Keratinocyte (primary cell): ENCODE measurements around the gene INHBE. TPM values are rescaled to one million over a fixed set of nuclear protein-coding genes. Genes with fewer than 3 reads are reported as not detected.

ENCODE experiments used
- DNase-seq: peaks from one replicate; pipeline ENCODE4 v3.0.0-alpha.2; 2011; ENCODE audit warnings: low read depth, missing footprints, low spot score
- FAIRE-seq: peaks from 2 replicates; lab custom pipeline; 2011; peaks lifted over from hg19 to GRCh38; lab: Jason Lieb, UNC
- H2AFZ ChIP-seq: 2 replicates; pipeline ENCODE4 v1.6.0; 2012; ENCODE audit warnings: low read length, control low read depth, inconsistent platforms; ENCODE audit not compliant: control insufficient read depth
- H3K27ac ChIP-seq: 2 replicates; pipeline ENCODE4 v1.5.1; 2011; ENCODE audit warnings: low read length; ENCODE audit not compliant: control insufficient read depth, insufficient read depth
- H3K27me3 ChIP-seq: 3 replicates; pipeline ENCODE4 v1.6.0; 2011; ENCODE audit warnings: low read length; ENCODE audit not compliant: control insufficient read depth, insufficient read depth; ENCODE audit errors: extremely low read depth
- H3K36me3 ChIP-seq, 2 experiments: 2 replicates in 1 of 2; 3 replicates in 1 of 2; pipeline ENCODE4 v1.5.1; 2011; ENCODE audit warnings: low read length in 2 of 2, mild to moderate bottlenecking in 1 of 2; ENCODE audit not compliant: control insufficient read depth in 2 of 2, insufficient read depth in 2 of 2; ENCODE audit errors: extremely low read depth in 1 of 2
- H3K4me1 ChIP-seq: 3 replicates; pipeline ENCODE4 v1.5.1; 2011; ENCODE audit warnings: low read length; ENCODE audit not compliant: control insufficient read depth, insufficient read depth; ENCODE audit errors: extremely low read depth
- H3K4me2 ChIP-seq: 3 replicates; pipeline ENCODE4 v1.6.0; 2011; ENCODE audit warnings: low read depth, low read length; ENCODE audit not compliant: control insufficient read depth, insufficient read depth; ENCODE audit errors: extremely low read depth
- H3K4me3 ChIP-seq, 3 experiments: fragments of 200-600 bp in 1 of 3; sonication (generic) in 1 of 3; 2 replicates in 2 of 3; 3 replicates in 1 of 3; pipeline ENCODE4 v1.5.1; 2011 to 2016; ENCODE audit warnings: low read length in 3 of 3, mild to moderate bottlenecking in 3 of 3, control low read depth in 2 of 3, inconsistent platforms in 1 of 3, low read depth in 1 of 3, mixed read lengths in 1 of 3, mixed run types in 1 of 3, moderate library complexity in 1 of 3; ENCODE audit not compliant: control insufficient read depth in 2 of 3, insufficient read depth in 2 of 3; ENCODE audit errors: extremely low read depth in 1 of 3
- H3K79me2 ChIP-seq: 2 replicates; pipeline ENCODE4 v1.6.0; 2012; ENCODE audit warnings: low read length; ENCODE audit not compliant: control insufficient read depth, insufficient read depth
- H3K9ac ChIP-seq: 3 replicates; pipeline ENCODE4 v1.6.0; 2011; ENCODE audit warnings: low read length; ENCODE audit not compliant: control insufficient read depth, insufficient read depth; ENCODE audit errors: extremely low read depth
- H3K9me1 ChIP-seq: 3 replicates; pipeline ENCODE4 v1.6.0; 2011; ENCODE audit warnings: low read length; ENCODE audit not compliant: control insufficient read depth, insufficient read depth; ENCODE audit errors: extremely low read depth
- H3K9me3 ChIP-seq: 2 replicates; pipeline ENCODE4 v1.5.1; 2012; ENCODE audit warnings: low read depth, low read length; ENCODE audit not compliant: control insufficient read depth
- H4K20me1 ChIP-seq: 3 replicates; pipeline ENCODE4 v1.6.0; 2011; ENCODE audit warnings: low read length; ENCODE audit not compliant: control insufficient read depth, insufficient read depth; ENCODE audit errors: extremely low read depth
- CTCF ChIP-seq, 3 experiments: IDR thresholded peaks in 1 of 3; conservative IDR thresholded peaks in 1 of 3; optimal IDR thresholded peaks in 1 of 3; 2 replicates in 2 of 3; 3 replicates in 1 of 3; pipeline versions ENCODE3 to v1.5.1; 2011; ENCODE audit warnings: low read length in 3 of 3, mild to moderate bottlenecking in 3 of 3, moderate library complexity in 2 of 3, control low read depth in 1 of 3, inconsistent platforms in 1 of 3; ENCODE audit not compliant: insufficient read depth in 2 of 3; ENCODE audit errors: extremely low read depth in 1 of 3
- EZH2 ChIP-seq: IDR thresholded peaks from one replicate; pipeline ENCODE4 v1.6.1; 2012; ENCODE audit warnings: inconsistent platforms, mild to moderate bottlenecking, low read length, moderate library complexity
- dilution Hi-C: fragments of 300-500 bp; cut with MboI; formaldehyde crosslinking; loops from one replicate; pipeline ENCODE4 v1.7.0; 2020; ENCODE audit warnings: low sequenced_read_pairs; ENCODE audit not compliant: extremely low pct_ligation_motif_present
- polyA plus RNA-seq, 5 experiments: library from polyadenylated mRNA; depleted of rRNA in 3 of 5; stranded (reverse) in 3 of 5; stranded (forward) in 1 of 5; unstranded in 1 of 5; fragments of >200 nt; gene quantifications; 1 replicate in 1 of 5; 2 replicates in 3 of 5; 3 replicates in 1 of 5; pipeline versions ENCODE4 v1.2.1 to v1.2.3, GENCODE V29; 2011 to 2012; ENCODE audit warnings: missing spikeins in 2 of 5, low read depth in 1 of 5, low replicate concordance in 1 of 5

The INHBE gene
- polyA plus RNA-seq, 1 donor (not counting 4 experiments of a cell fraction or from before 2014, with no cell fraction given): not detected

GRCh38 chr12:57415088-57415487 lies 40.0 kb upstream of the INHBE start:
- no peak overlapping the region for H3K4me3 ChIP-seq
- TF ChIP-seq EZH2 (no peak), CTCF (optimal IDR thresholded peaks at IDR 0.05 in 1 of 3, IDR thresholded peaks at IDR 0.05 in 1 of 3, conservative IDR thresholded peaks at IDR 0.05 in 1 of 3; ENCODE audit: extremely low read depth in 1 of 3, insufficient read depth in 2 of 3, low read length in 3 of 3) (no peak)
- dilution Hi-C loops: no loop called here
- peaks cover 2% of the 10 kb centered on the region for H3K4me1 ChIP-seq
- H3K9me3 ChIP-seq: no peaks in the 10 kb centered on the region
- no peak overlapping the region for H3K27ac ChIP-seq
- peaks cover 0 to 8% of the 10 kb centered on the region in 2 experiments for H3K36me3 ChIP-seq
- H3K9me1 ChIP-seq: no peaks in the 10 kb centered on the region
- H3K9ac ChIP-seq: no peak overlapping the region
- H3K79me2 ChIP-seq: peaks cover 21% of the 10 kb centered on the region
- DNase-seq: no peak
- no peak overlapping the region for H2AFZ ChIP-seq
- FAIRE-seq: no peak
- H3K27me3 ChIP-seq: no peaks in the 10 kb centered on the region
- no peaks in the 10 kb centered on the region for H4K20me1 ChIP-seq
- no peak overlapping the region for H3K4me2 ChIP-seq

- H3K36me3 ChIP-seq: peaks cover 0 to 8% of the 10 kb centered on the region in 2 experiments
- peaks cover 20% of the 10 kb centered on the region for H3K79me2 ChIP-seq
- no peaks in the 10 kb centered on the region for H3K9me1 ChIP-seq
- DNase-seq (no peak), FAIRE-seq (no peak)
- no peak overlapping the region for H3K27ac ChIP-seq
- no peaks in the 10 kb centered on the region for H3K9me3 ChIP-seq
- peaks cover 2% of the 10 kb centered on the region for H3K4me1 ChIP-seq
- no peak overlapping the region for H2AFZ ChIP-seq
- H3K9ac ChIP-seq: no peak overlapping the region
- no peak overlapping the region for H3K4me3 ChIP-seq
- TF ChIP-seq CTCF (optimal IDR thresholded peaks at IDR 0.05 in 1 of 3, IDR thresholded peaks at IDR 0.05 in 1 of 3, conservative IDR thresholded peaks at IDR 0.05 in 1 of 3; ENCODE audit: extremely low read depth in 1 of 3, insufficient read depth in 2 of 3, low read length in 3 of 3) (no peak), EZH2 (no peak)
- H3K4me2 ChIP-seq: no peak overlapping the region
- no peaks in the 10 kb centered on the region for H4K20me1 ChIP-seq
- dilution Hi-C loops: no loop called here
- H3K27me3 ChIP-seq: no peaks in the 10 kb centered on the region
Observed at GRCh38 chr12:57416039-57416996, 38.8 kb upstream of the INHBE start.
